GM18511 (cell line): ENCODE measurements around the gene CDC7.
"Not testable (repeated sequence)": the region's sequence is repeated elsewhere in the genome, so short reads cannot be mapped to it uniquely, and the experiment has no call there.

ENCODE experiments used
- ATAC-seq: cut with Tn5 transposase; IDR thresholded peaks from one replicate; pipeline ENCODE4 v1.9.1; 2021; ENCODE audit warnings: mild to moderate bottlenecking, moderate library complexity; ENCODE audit not compliant: unreplicated experiment

The CDC7 gene

DNA sequence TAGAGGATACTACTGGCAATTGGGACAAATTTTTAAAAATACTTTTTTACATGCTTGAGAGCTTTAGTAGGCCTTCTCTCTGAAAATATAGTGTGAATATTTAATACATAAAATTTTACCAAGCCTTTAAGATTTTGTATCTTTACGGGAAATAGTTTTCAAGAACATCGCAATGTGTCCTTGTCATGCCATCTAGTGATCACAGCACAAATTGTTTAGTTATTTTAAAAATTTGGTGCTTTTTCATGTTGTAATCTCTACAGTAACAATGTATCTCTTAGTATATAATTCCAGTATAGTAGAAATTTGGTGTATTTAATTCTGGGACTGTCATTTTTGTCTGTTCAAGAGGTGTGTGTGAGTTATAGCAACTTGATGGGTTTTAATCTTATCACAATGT lies 6.7 kb downstream of the CDC7 start:
- no peak for ATAC-seq

DNA sequence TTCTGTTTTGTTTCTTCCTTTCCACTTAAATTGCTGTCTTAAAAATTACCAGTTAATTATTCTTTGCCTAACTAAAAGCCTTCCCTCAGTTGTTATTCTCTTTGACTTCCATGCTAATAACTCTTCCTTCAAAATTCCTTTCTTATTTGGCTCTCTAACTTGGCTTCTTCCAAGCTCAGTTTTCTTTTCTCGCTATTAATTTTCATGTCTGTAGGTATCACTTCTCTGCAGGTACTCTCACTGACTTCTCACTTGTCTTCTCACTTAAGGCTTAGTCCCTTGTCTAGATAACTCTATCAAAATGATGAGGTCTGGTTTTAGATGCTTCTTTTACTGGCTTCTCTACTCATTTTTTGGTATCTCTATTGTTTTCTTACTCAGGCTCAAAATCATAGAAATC lies 10.1 kb downstream of the CDC7 start:
- ATAC-seq = no peak

DNA sequence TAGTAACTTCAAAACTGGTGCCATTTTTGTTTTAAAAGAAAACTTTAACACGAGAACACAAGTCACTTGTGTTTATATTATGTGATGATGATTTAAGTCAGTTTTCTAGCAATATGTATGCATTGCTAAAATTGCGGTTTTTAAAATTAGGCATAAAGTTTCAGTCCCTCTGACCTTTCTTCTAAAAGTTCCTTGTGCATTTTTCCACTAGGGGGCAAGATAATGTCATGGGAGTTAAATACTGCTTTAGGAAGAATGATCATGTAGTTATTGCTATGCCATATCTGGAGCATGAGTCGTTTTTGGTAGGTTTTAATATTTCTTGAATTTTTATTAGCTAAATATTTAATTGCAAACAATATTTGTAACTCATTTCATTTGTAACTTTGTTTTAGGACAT lies 10.7 kb downstream of the CDC7 start:
- no peak for ATAC-seq

DNA sequence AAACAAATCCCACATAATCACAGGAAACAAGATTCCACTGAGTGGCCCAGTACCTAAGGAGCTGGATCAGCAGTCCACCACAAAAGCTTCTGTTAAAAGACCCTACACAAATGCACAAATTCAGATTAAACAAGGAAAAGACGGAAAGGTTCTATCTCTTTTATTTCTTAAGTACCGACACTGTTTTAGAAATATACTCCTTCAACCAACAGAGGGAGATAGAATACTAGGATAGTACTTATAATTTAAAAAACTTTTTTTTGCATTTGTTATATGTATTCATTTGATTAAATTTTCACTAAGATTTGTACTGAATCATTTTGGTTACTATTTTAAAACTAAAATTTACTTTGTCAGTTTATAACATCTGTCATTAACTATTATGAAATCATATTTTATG lies 12.5 kb downstream of the CDC7 start:
- no peak for ATAC-seq

DNA sequence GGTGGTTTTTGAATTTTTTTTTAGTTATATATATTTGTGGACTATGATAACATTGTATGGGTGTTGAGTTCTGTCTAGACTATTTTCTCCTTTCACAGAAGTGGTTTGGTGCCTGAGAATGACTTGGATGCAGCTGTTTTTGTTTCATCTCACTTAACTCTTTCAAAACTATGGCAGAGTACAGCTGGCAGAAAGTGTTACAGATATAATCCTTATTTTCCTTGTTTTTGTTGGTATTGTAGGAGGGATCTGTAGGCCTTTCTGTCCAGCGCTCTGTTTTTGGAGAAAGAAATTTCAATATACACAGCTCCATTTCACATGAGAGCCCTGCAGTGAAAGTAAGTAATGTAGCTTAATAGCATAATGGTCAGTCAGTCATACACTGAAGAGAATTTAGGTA lies 13.1 kb downstream of the CDC7 start:
- ATAC-seq = no peak

DNA sequence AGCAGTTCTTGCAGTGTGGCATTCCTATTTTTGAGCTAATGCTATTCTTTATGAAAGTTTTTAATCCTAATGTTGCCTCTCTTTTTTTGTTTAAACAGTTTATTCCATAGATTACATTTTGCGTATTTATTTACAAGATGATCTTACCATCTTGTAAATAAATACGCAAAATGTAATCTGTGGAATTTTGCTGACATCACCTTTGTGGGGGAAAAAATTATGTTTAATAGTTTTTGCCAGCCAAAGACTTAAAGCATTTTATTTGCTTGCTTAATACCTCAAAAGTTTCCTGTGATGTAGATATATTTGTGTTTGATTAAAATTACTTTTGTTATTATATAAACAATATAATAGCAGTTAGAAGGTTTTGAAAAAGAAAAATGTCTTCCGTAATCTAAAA lies 15.3 kb downstream of the CDC7 start:
- ATAC-seq = no peak

DNA sequence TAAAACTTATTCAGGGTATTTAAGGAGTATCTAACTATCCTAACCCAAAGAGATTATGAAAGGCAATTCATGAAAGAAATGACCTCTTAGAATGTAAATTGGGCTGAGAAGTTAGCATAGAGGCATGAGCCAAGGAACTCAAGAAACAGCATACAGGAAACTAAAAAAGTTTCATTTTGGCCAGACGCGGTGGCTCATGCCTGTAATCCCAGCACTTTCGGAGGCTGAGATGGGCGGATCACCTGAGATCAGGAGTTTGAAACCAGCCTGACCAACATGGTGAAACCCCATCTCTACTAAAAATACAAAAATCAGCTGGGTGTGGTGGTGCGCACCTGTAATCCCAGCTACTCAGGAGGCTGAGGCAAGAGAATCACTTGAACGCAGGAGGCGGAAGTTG lies 16.0 kb downstream of the CDC7 start:
- not testable (repeated sequence) for ATAC-seq

DNA sequence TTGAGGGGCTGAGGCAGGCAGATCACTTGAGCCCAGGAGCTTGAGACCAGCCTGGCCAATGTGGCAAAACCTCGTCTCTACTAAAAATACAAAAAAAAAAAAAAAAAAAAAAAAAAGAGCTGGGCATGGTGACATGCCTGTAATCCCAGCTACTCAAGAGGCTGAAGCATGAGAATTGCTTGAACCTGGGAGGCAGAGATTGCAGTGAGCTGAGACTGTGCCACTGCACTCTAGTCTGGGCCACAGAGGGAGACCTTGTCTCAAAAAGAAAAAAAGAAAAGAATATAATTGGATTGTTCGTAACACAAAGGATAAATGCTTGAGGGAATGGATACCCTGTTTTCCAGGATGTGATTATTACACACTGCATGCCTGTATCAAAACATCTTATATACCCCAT lies 18.5 kb downstream of the CDC7 start:
- not testable (repeated sequence) for ATAC-seq

DNA sequence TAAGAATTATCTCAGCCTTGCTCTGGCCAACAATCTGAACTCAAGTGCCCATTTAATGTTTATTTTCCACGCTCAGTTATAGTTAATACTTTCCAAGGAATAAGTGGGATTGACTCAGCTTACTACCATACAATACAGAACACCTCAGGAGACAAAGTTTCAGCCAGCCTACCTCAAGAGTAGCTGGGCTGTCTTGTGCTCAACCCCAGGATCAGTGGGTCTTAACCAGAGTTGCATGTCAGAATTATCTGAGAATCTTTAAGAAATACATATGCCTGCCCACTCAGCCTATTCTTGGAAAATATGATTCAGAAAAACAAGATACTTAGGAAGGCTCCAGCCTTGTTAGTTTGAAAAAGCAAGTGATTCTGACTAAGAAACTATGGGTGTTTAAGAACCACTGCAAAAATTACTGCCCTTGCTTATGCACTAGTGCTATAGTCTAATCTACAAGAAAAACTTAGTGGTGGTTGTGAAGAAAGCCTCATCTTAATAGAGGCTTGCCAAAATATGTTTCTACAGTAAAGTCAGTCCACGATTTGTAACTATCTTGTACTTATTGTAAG lies 20.4 kb downstream of the CDC7 start:
- ATAC-seq = no peak

DNA sequence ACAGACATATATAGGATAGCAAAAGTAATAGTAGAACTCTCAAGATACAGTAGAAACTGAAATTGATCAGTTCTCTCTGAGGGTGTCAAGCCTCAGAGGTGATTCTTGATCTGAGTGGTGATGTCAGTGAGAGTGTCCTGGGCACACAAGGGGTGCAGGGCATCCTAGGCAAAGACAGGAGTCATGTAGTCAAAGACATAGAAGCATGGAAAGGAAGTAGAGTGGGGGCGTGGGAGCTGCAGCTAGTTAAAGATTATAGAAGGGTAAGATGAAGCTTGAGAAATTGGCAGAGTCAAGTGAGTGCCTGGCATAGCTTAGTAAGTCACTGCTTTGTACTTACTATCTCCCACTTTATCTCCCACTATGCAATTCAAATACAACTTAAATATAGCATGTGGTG lies 22.8 kb downstream of the CDC7 start:
- ATAC-seq = peak; percentile 99

DNA sequence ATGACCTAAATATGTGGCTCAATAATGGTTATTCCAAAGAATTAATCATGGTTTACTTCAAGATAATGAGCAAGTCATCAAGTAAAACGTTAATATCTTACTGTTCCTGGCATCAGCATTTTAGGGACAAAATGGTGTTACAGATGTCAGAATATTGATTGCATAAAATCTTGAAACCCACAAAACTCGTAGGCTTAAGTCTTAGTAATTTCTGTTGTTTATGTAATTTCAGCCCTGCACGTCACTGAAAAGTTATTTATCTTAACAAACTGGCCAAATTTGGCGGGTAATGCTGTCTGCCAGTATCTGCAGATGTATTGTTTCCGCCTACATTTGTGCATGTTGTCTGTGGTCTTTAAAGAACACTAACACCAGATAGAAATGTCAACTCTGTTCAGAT lies 25.8 kb downstream of the CDC7 start:
- ATAC-seq = no peak

DNA sequence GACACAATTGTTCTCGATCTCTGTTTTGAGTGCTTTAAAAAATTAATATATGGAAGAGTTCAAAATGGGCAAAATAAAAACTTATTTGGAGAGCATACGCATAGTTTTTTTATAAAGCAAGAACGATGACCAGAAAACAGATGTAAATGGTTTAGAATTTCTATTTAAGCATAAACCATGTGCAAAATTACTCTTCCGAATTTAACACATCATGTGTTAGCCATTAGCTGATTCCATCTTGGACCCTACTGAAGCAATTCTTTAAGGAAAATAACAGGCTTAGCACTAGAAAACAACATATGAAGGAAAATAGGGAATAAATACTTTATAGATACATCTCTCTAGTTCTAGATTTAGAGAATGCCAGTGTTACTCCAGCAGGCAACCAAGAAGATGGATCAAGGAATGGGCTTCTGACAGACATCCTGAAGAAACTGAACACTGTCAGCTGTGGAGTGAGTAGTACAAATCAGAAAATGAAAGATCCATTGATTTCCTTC lies 26.7 kb downstream of the CDC7 start:
- ATAC-seq = no peak

DNA sequence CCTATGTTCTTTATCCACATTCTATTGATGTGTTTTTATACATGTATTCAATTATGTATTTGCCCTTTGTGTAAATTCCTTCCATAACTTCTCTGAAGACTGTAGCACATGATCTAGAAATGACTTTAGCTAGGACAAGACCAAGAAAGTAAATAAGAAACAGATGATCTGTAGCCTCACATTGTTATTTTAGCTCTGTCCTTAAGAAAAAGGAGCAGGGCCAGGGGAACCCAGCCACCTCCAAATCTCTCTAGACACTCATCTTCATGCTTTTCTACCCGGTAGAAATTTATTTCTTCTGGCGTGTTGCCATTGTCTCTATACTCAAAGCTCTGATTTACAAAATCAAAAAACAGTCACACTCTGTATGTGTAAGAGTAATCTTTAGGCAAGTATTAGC lies 27.1 kb downstream of the CDC7 start:
- ATAC-seq = no peak

DNA sequence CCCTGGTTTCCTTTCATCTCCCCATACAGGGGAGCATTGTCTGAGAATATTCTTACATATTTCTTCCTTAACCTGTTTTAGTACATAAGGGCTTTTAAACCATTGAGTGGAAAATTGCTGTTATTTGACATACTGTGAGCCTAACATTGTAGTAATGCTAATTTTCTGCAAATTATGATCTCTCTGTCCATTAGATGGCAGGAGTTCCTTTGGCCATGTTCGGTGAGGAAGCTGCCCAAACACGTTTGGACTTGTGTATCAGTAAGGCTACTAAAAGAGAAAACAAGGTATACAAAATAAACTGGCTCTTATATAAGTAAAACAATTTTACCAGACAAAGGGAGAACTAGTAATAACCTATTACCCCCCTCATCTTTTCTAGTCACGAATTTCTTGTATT lies 29.2 kb downstream of the CDC7 start:
- ATAC-seq = no peak

DNA sequence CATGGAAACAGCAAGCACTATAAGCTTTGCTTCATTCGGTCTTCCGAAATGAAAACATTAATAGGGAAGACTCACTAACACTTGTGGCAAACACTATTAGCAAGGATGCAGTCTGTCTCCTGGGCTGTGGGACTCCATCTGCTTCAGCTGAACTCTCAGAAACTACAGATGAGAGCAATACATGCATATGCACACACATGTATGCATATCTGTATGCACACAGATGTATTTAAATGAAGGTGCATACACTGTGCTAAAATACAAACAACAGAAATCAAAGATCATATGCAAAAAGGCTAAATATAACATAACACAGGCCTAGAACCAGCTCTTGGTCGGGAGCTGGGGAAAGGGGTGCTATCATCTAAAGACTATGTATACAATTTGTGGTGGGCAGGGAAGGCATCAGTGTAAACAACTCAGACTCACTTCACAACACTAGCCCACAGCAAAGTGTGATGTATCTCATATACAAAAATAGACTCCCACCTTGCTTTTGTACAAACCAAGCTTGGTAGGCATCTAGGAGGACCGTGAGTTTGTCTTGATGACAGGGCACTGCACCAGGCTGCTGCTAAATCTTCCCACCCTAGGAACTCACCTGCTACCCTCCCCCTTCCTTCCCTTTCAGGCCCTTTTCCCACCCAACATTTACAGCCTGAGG lies 32.8 kb downstream of the CDC7 start:
- ATAC-seq = no peak

DNA sequence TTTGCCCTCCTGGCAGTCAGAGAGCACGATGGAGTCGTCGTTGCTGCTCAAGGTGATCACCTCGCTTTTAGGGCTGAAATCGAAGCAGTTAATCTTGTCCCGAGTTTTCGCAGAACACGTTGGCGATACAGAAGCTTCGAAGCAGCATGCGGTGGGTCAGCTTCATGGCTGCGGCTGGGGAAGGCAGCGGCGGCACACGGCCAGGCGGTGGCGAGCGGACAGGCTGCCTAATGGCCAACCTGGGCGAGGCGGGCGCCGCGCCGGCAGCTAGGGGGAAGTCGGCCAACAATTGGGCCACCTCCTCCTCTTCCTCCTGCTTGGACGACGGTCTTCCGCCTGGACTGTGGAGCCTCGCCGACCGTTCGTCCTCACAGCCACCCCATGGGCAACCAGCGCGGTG lies 34.8 kb downstream of the CDC7 start:
- no peak for ATAC-seq

DNA sequence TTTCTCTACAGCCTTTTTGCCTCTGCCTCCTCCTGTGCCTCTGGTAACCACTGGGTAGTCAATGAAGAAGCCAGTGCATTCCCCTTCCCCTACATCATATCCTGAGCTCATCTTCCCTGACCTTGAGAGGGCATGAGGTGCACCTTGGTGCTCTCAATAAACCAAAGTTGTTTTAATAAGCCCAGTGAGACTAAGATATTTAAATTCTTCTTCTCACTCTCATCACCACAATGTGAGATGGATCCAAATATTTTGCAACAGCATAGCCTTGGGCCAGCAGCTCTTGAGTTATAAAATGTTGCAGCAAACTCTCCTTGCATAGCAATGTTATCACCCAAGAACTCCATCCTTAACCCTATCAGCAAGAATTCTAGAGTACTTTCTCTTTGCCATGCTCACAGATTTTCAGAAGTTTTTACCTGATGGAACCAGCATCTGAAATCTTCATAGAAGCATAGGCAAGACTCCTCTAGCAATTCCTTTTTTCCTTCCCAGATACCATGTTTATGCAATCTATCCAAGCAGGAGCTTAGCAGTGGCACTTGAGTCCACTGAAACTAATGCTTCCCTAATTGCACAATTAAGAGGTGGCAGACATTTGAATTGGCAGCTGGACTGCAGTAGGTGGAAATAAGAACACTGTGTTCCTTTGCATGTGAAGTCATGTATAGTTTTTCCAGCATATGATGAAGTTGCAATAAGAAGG lies 36.8 kb downstream of the CDC7 start:
- ATAC-seq = no peak

DNA sequence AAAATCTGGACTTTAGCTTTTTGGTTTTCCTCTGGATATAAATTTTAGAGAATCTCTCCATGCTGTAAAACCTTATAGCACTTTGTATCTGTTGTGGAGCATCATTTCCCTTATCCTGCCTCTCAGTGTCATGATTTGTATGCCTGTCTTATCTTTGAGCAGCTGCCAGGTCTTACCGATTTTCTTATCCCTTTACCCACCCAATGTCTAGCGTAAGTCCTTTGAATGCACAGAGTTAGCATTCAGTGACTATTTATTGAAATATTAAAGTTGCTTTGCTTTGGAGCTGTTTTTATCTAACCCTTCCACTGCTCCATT lies 37.3 kb downstream of the CDC7 start:
- ATAC-seq = no peak

DNA sequence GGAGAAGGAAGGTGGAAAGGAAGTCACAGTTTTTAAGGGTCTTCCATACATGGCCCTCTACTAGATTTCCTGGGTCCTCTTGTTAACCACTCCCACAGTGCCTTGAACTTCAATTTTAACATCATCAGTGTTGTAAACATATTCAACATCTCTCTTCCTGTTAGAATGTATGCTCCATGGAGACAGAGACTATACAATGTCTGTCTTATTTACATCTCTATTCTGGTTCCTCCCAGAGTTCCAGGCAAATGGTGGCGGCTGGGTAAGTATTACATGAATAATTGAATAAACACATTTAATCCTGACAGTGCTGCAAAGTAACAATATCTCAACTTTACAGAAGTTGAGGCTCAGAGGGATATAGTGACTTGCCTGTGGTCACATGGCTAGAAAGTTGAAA lies 40.3 kb downstream of the CDC7 start:
- no peak for ATAC-seq

DNA sequence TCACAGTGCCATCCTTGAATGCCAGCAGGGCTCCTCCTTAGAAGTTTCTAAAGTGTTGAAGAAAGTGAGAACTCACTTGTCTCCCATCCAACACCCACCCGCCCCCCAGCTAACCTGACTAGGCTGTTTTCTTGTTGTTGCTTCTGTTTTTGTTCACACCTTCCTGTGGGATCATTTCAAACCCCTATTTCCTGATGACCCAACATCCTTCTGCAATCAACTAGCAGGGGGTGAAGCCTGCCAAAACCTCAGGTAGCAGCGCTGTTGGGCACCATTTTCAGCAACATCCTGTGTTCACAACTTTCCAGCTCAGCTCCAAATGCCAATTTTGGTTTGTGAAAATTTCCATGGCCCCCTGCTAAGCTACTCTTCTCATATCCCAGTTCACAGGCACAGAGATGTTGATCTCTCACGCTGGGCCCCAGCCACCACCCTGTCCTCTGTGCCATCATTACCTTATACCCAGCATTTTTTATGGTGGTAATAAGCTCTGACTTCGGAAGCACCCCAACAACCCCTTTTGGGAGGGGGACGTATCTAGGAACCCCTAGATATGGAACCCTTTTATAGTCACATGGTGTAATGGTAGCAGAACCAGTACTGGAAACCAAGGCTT lies 41.4 kb downstream of the CDC7 start:
- ATAC-seq = no peak

DNA sequence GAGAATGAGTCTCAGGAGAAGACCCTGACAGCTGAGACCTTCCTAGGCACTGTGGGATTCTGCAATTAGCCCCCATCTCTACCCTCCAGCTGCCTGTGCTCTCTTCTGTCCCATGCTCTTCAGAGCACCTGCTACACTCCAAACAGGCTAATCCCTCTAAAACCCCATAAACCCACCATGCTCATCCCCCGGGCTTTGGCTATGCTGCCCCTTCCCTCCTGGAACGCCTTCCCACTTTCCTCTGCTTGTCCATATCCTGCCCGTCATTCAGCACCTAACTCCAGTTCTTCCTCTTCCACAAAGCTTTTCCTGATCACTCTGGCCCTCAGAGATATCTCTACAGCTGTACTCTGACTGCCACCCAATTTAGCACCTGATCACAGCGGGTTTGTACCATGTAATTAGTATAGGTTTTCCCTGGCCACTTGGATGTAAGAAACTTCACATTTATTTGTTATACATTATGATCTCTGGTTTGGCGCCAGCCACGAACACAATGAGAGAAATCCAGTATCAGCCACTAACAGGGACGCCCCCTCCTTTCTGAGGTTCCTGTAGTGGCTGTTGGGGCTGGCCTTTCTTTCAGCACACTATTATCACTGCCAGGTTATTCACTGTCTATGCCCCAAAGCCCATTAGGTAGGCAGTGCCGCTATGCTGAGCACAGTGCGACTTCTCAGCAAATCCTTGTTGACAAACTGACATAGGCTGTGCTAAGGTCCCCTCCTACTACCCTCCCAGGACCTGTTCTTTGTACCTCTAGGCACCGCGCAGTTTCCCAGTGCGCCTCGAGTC lies 45.1 kb downstream of the CDC7 start:
- ATAC-seq = no peak

DNA sequence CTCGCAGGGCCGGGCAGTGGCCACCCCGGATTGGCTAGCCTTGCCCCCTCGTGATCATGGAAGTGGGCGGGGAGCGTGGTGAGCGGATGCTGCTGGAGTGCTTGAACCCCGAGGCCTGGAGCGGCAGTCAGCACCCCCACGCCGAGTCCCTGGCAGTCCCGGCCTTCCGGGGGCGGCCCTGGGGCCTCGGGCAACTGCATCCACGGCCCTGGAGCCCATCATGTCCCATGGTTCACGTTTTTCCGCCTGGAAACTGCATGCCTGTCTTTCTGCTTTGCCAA lies 45.6 kb downstream of the CDC7 start:
- ATAC-seq = no peak
